Activated T-helper 9 cell treated with anti-CD3 and anti-CD28 coated beads, Interleukin-2, amount 50 U/mL, for 16 hours (primary cell): ENCODE measurements around the gene FXYD3.

Source experiments
- DNase-seq: peaks from one replicate; pipeline ENCODE4 v3.0.0-alpha.2; 2020; ENCODE audit warnings: low read depth

Gene FXYD3

GRCh38 chr19:35106898-35107541 lies 8.6 kb upstream of the FXYD3 start:
- DNase-seq = no peak

- no peak for DNase-seq
Observed at GRCh38 chr19:35107545-35107944, 8.1 kb upstream of the FXYD3 start.

GRCh38 chr19:35108730-35109129 lies 6.9 kb upstream of the FXYD3 start:
- no peak for DNase-seq

GRCh38 chr19:35109395-35110112 lies 6.1 kb upstream of the FXYD3 start:
- DNase-seq = no peak

- DNase-seq = no peak
Observed at GRCh38 chr19:35110974-35111373, 4.6 kb upstream of the FXYD3 start.

GRCh38 chr19:35112995-35113688 lies 2.5 kb upstream of the FXYD3 start:
- no peak for DNase-seq

GRCh38 chr19:35114353-35115176 lies 1.1 kb upstream of the FXYD3 start:
- peak; percentile 55 for DNase-seq

- DNase-seq = no peak
Observed at GRCh38 chr19:35116072-35116801, 614 bp downstream of the FXYD3 start.

- no peak for DNase-seq
Observed at GRCh38 chr19:35117116-35117515, 1.5 kb downstream of the FXYD3 start.

GRCh38 chr19:35117799-35118198 lies 2.2 kb downstream of the FXYD3 start:
- DNase-seq = no peak

- DNase-seq = no peak
Observed at GRCh38 chr19:35118268-35119020, 2.8 kb downstream of the FXYD3 start.

GRCh38 chr19:35119091-35119490 lies 3.5 kb downstream of the FXYD3 start:
- no peak for DNase-seq

- no peak for DNase-seq
Observed at GRCh38 chr19:35119578-35120155, 4.0 kb downstream of the FXYD3 start.

GRCh38 chr19:35120492-35120891 lies 4.9 kb downstream of the FXYD3 start:
- DNase-seq = no peak

GRCh38 chr19:35120898-35121297 lies 5.3 kb downstream of the FXYD3 start:
- no peak for DNase-seq

GRCh38 chr19:35122687-35123551 lies 7.3 kb downstream of the FXYD3 start:
- no peak for DNase-seq

- DNase-seq = no peak
Observed at GRCh38 chr19:35123573-35123972, 8.0 kb downstream of the FXYD3 start.

- DNase-seq = peak; percentile 81
Observed at GRCh38 chr19:35124098-35125060, 8.8 kb downstream of the FXYD3 start.
